DOHH2 (cell line): Measurements from ENCODE around the gene STK32B.
"Not testable (repeated sequence)": the region's sequence is repeated elsewhere in the genome, so short reads cannot be mapped to it uniquely, and the experiment has no call there.

Experiments used
- H3F3A ChIP-seq: fragments of 200-600 bp; sonication (generic), shearing (Covaris generic); 2 replicates; pipeline ENCODE4 v1.6.0; 2016; ENCODE audit warnings: antibody characterized with exemption, mild to moderate bottlenecking; ENCODE audit not compliant: control insufficient read depth, insufficient read depth
- H3K27ac ChIP-seq: fragments of 200-600 bp; sonication (generic); 2 replicates; pipeline ENCODE4 v1.5.1; 2014; ENCODE audit warnings: low read depth, mild to moderate bottlenecking, low read length, moderate library complexity
- H3K27me3 ChIP-seq: fragments of 200-600 bp; sonication (generic); 2 replicates; pipeline ENCODE4 v1.6.1; 2014; ENCODE audit warnings: mild to moderate bottlenecking, low read length, mixed read lengths; ENCODE audit not compliant: control insufficient read depth
- H3K36me3 ChIP-seq: fragments of 200-600 bp; sonication (generic); 2 replicates; pipeline ENCODE4 v1.6.1; 2014; ENCODE audit warnings: mild to moderate bottlenecking, low read length, moderate library complexity, mixed read lengths; ENCODE audit not compliant: control insufficient read depth
- H3K4me1 ChIP-seq: fragments of 200-600 bp; sonication (generic); 2 replicates; pipeline ENCODE4 v1.6.1; 2014; ENCODE audit warnings: mild to moderate bottlenecking, low read length, mixed read lengths; ENCODE audit not compliant: control insufficient read depth
- H3K4me2 ChIP-seq: fragments of 200-600 bp; sonication (generic); 2 replicates; pipeline ENCODE4 v1.6.0; 2014; ENCODE audit warnings: mild to moderate bottlenecking, low read length, moderate library complexity
- H3K4me3 ChIP-seq: fragments of 200-600 bp; sonication (generic); 2 replicates; pipeline ENCODE4 v1.5.1; 2014; ENCODE audit warnings: mild to moderate bottlenecking, low read length, mixed read lengths
- H3K79me2 ChIP-seq: fragments of 200-600 bp; sonication (generic); 2 replicates; pipeline ENCODE4 v1.6.1; 2014; ENCODE audit warnings: mild to moderate bottlenecking, low read length, mixed read lengths; ENCODE audit not compliant: control insufficient read depth
- H3K9me2 ChIP-seq: fragments of 200-600 bp; sonication (generic); replicated peaks from 2 replicates; pipeline ENCODE4 v1.6.1; 2014; ENCODE audit warnings: mild to moderate bottlenecking, low read length, mixed read lengths; ENCODE audit not compliant: control insufficient read depth
- H3K9me3 ChIP-seq: fragments of 200-600 bp; sonication (generic); 2 replicates; pipeline ENCODE4 v1.6.1; 2014; ENCODE audit warnings: antibody characterized with exemption, low read length, mixed read lengths; ENCODE audit not compliant: control insufficient read depth, insufficient read depth
- H4K20me1 ChIP-seq: fragments of 200-600 bp; sonication (generic); 2 replicates; pipeline ENCODE4 v1.6.0; 2014; ENCODE audit warnings: low read depth, mild to moderate bottlenecking, antibody characterized with exemption, low read length, moderate library complexity; ENCODE audit not compliant: control insufficient read depth, insufficient read depth
- EZH2phosphoT487 ChIP-seq: fragments of 200-600 bp; sonication (generic); IDR thresholded peaks from 2 replicates; pipeline ENCODE4 v1.6.1; 2017; ENCODE audit warnings: borderline replicate concordance, mild to moderate bottlenecking, antibody characterized with exemption, low read length, moderate library complexity, mixed read lengths
- TF ChIP-seq, protein P1 (sequence below): fragments of 200-600 bp; sonication (generic); IDR thresholded peaks from one replicate; pipeline ENCODE4 v1.5.1; 2014; ENCODE audit warnings: antibody characterized with exemption, mild to moderate bottlenecking, low read depth, low read length; ENCODE audit not compliant: poor library complexity, severe bottlenecking

STK32B gene

DNA sequence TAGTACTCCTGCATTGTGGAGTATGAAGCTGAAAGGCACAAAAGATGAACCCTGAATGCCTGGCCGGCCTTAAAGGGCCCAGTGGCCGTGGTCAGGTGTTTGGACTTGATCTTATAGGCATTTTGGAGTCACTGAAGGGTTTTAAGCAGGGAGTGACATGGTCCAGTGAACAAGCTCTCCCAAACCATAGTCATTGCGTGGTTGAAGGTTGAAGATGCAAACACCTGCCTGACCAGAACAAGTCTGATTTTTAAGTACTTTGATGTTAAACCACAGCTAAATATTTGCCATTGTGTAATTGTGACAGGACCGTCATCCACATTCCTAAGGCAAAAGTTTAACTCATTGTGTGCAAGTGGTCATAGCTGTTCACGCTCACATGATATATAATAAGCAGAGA is 3.3 kb downstream of the STK32B start:
- Histone ChIP-seq H4K20me1 (no peaks in the 10 kb centered on the region), H3F3A (no peaks in the 10 kb centered on the region), H3K27ac (no peak overlapping the region), H3K27me3 (no peaks in the 10 kb centered on the region), H3K9me2 (no peaks in the 10 kb centered on the region), H3K9me3 (no peaks in the 10 kb centered on the region), H3K36me3 (no peaks in the 10 kb centered on the region), H3K79me2 (no peaks in the 10 kb centered on the region), H3K4me2 (no peak overlapping the region), H3K4me3 (no peak overlapping the region), H3K4me1 (no peaks in the 10 kb centered on the region)
- TF ChIP-seq, protein P1, sequence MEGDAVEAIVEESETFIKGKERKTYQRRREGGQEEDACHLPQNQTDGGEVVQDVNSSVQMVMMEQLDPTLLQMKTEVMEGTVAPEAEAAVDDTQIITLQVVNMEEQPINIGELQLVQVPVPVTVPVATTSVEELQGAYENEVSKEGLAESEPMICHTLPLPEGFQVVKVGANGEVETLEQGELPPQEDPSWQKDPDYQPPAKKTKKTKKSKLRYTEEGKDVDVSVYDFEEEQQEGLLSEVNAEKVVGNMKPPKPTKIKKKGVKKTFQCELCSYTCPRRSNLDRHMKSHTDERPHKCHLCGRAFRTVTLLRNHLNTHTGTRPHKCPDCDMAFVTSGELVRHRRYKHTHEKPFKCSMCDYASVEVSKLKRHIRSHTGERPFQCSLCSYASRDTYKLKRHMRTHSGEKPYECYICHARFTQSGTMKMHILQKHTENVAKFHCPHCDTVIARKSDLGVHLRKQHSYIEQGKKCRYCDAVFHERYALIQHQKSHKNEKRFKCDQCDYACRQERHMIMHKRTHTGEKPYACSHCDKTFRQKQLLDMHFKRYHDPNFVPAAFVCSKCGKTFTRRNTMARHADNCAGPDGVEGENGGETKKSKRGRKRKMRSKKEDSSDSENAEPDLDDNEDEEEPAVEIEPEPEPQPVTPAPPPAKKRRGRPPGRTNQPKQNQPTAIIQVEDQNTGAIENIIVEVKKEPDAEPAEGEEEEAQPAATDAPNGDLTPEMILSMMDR = no peak
- no peak for TF ChIP-seq EZH2phosphoT487

DNA sequence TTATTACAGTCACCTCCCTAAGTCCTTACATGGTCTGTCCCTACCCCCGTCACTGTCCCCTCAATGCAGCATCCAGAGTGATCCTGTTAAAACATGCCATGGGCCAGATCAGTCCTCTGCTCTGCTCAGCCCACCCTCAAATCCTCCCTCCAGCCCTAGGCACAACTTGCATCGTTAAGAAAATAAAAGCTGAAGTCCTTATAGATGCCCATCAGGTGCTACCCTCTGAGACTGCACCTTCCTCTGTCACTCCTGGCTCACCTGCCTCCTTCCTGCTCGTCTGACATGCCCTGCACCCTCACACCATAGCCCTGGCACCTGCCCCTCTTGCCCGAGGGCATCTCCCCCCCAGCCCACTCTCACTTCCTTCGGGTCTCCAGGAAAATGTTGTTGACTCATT is 4.1 kb downstream of the STK32B start:
- H3K27ac ChIP-seq = no peak overlapping the region
- H3K4me3 ChIP-seq = no peak overlapping the region
- H3K4me1 ChIP-seq = no peaks in the 10 kb centered on the region

DNA sequence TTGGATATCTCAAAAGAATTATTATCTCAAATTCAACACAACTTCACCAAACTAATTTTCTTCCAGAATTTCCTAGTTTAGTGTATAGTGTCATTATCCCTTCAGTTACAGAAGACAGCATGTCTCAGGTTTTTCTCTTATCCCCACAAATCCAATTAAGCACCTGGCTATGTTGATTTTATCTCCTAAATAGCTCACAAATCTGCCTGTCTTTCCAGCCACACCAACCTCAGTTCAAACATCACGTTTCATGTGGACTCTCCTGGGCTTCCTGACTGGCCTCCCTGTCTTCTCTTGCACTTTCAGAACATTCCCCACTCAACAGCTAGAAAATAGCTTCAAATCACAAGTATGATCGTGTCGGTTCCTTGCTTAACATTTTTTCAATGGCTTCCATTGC is 14.8 kb downstream of the STK32B start:
- Histone ChIP-seq H3K79me2 (no peaks in the 10 kb centered on the region), H3K4me2 (no peak overlapping the region)
- TF ChIP-seq EZH2phosphoT487 = no peak
- TF ChIP-seq, protein P1 = no peak

More for the DNA sequence above, 4.1 kb downstream of the STK32B start:
- Histone ChIP-seq H3K79me2 (no peaks in the 10 kb centered on the region), H3K9me2 (no peaks in the 10 kb centered on the region), H3F3A (no peaks in the 10 kb centered on the region), H3K27me3 (no peaks in the 10 kb centered on the region), H4K20me1 (no peaks in the 10 kb centered on the region), H3K36me3 (no peaks in the 10 kb centered on the region), H3K9me3 (no peaks in the 10 kb centered on the region), H3K4me2 (no peak overlapping the region)
- TF ChIP-seq, protein P1 = no peak
- no peak for TF ChIP-seq EZH2phosphoT487

DNA sequence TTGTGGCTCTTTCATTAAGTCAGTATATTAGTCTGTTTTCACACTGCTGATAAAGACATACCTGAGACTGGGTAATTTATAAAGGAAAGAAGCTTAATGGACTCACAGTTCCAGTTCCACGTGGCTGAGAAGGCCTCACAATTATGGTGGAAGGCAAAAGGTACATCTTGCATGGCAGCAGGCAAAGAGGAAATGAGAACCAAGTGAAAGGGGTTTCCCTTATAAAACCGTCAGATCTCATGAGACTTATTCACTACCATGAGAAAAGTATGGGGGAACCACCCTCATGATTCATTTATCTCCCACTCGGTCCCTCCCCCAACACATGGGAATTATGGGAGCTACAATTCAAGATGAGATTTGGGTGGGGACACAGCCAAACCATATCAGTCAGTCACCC is 15.7 kb downstream of the STK32B start:
- H3K4me2 ChIP-seq, H3K9me3 ChIP-seq, H4K20me1 ChIP-seq, H3K9me2 ChIP-seq, H3K36me3 ChIP-seq, H3K4me1 ChIP-seq, H3K79me2 ChIP-seq, H3K27ac ChIP-seq, H3K4me3 ChIP-seq, H3F3A ChIP-seq, H3K27me3 ChIP-seq: not testable (repeated sequence)

More for the DNA sequence above, 14.8 kb downstream of the STK32B start:
- H3K9me2 ChIP-seq = no peaks in the 10 kb centered on the region
- no peaks in the 10 kb centered on the region for H3K4me1 ChIP-seq
- no peak overlapping the region for H3K4me3 ChIP-seq
- no peaks in the 10 kb centered on the region for H3K36me3 ChIP-seq
- no peaks in the 10 kb centered on the region for H4K20me1 ChIP-seq
- no peak overlapping the region for H3K27ac ChIP-seq
- no peaks in the 10 kb centered on the region for H3F3A ChIP-seq
- no peaks in the 10 kb centered on the region for H3K27me3 ChIP-seq
- peaks cover 6% of the 10 kb centered on the region; the same call in 1 of the 2 replicates for H3K9me3 ChIP-seq
